Limb (tissue), 2 donors: ENCODE measurements around the gene SVIL.

ENCODE experiments used
- DNase-seq, 2 donors: peaks; one replicate each; pipeline ENCODE4 v3.0.0-alpha.2; 2016; ENCODE audit errors: extremely low spot score in 2 of 2

SVIL gene, protein sequence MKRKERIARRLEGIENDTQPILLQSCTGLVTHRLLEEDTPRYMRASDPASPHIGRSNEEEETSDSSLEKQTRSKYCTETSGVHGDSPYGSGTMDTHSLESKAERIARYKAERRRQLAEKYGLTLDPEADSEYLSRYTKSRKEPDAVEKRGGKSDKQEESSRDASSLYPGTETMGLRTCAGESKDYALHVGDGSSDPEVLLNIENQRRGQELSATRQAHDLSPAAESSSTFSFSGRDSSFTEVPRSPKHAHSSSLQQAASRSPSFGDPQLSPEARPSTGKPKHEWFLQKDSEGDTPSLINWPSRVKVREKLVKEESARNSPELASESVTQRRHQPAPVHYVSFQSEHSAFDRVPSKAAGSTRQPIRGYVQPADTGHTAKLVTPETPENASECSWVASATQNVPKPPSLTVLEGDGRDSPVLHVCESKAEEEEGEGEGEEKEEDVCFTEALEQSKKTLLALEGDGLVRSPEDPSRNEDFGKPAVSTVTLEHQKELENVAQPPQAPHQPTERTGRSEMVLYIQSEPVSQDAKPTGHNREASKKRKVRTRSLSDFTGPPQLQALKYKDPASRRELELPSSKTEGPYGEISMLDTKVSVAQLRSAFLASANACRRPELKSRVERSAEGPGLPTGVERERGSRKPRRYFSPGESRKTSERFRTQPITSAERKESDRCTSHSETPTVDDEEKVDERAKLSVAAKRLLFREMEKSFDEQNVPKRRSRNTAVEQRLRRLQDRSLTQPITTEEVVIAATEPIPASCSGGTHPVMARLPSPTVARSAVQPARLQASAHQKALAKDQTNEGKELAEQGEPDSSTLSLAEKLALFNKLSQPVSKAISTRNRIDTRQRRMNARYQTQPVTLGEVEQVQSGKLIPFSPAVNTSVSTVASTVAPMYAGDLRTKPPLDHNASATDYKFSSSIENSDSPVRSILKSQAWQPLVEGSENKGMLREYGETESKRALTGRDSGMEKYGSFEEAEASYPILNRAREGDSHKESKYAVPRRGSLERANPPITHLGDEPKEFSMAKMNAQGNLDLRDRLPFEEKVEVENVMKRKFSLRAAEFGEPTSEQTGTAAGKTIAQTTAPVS (N-terminal part only)

DNA sequence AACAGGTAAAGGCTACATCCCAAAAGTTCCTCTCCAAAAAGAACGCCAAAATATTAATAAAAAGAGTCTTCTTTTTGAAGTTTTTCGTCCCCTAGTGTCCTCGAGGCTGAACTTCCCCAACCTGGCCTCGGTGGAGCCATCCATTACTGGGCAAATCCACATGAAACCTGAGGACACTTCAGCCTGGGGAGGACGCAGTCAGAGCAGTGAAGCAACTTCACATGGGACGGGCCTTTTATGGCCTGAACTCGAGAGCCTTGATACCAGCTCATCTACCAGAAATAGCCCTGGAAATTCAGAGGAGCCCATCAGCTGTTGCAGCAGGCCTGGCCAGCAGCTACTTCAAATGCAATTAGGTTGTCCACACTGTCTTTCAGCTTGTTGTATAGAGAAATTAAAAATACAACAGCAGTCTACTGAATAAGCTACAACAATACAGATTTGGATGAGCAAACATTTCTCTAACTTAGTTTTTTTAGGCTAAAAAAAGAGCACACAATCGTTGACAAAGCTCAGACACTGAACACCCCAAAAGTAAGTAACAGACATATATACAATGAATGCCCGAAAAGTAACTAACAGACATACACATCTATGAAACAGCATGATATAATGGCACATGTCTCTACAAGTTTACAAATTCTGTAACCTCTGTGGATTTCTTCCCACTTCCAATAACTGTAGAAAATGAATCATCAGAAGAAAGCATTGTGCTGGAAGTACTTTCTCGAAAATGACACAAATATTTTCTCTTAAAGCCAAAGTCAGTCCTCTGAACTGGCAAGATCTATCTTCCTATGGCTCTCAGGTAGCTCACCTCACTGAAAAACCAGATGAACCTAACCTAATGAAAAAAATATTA, at the start of gene SVIL:
TSS of gene SVIL (minus strand) at position 208 of the 862 bp plus-strand sequence. CDS start 79,913 bp downstream, outside the sequence.
- peak; percentile 41 to 48 for DNase-seq

DNA sequence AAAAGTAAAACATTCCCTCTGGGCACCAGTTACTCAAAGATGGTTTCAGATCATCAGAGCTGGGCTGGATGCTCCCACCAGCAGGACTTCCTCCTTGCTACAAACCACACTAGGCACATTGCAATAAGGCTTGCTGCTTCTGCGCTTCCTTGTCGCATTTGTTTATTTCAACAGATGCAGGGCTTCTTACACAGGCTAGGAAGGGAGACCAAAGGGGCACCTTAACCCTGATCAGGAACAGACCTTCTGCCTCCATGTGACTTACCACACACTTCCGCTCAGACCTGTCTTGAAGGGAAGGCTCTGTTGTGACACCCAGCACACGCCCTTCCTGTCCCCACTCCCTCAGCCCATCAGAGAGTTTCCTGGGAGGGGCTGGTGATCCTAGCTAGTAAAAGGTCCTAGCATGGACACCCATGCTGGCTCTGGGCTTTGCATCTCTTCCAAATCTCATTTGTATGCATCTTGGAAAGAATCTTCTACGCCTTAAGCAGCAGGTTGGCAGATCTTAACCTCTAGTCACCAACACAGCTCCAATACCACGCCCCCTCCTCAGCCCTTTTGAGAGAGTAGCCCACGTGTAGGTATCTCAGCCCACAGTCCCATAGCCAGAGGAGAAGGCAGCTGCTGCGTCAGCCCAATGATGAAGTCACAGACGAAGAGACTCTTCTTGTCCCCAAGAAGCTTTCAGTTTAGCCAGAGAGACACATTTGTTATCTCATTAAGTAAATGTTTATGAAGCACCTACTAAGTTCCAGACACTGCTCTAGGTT, 47.1 kb upstream of the SVIL start:
- no peak for DNase-seq

DNA sequence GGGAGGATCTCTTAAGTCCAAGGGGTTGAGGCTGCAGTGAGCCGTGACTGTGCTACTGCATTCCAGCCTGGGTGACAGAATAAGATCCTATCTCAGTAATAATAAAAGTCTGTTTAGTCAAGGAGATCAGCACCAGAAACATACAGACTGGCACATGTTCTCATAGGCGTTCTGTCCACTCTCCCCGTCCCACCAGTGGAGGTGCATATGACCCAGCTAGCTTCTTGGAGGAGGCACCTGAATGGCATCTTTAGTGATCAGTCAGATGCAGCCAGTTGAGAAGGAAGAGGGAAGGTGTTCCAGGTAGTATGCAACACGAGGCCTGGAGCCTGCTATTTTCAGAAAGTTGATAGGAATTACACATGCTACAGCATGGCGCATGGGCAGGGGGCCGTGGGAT, 45.3 kb upstream of the SVIL start:
- no peak for DNase-seq

DNA sequence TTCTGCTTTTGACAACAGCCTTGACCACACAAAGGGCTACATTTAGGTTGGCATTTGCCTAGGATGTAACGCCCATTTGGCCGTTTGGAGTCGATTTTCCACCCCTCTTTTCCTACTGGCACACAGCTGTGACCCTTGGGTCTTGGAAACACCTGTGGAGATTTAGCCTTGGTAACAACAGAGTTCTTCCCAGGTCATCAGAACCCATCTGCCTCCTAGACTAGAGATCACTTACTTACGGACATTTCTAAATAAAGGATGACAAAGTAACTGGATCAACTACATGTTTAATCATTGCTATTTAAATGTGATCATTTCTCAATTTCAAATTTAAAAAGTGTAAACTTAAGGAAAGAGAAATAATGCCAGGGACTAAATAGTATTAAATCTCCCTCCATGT, 42.0 kb upstream of the SVIL start:
- DNase-seq: no peak

DNA sequence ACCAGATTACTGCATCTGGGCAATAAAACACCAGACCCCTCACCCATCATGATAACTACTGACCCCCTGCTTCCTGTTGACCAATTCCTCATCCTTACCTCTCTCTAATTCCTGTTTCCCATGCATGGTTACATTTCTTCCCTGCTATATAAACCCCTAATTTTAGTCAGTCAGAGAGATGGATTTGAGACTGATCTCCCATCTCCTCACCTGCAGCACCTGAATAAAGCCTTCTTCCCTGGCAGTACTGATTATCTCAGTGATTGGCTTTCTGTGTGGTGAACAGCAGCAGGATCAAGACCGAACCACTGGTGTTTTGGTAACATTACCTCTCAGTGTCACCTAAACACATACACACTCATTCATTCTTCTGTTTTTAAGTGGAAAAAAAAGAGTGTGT, 41.2 kb upstream of the SVIL start:
- no peak for DNase-seq

DNA sequence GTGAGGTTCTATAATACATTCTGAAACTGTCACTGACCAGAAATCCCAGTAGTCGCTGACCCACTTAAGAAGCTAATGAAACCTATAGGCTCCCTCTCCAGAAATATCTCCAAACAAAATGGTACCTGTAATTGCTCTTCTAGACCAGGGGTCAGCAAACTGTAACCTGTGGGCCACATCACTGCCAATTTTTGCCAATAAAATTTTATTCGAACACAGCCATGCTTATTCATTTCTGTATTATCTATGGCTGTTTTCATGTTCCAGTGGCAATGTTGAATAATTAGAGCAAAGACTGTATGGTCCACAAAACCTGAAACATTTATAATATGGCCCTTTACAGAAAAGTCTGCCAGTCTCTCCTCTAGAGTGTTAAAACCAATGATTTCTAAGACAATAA, 37.2 kb upstream of the SVIL start:
- DNase-seq: no peak

DNA sequence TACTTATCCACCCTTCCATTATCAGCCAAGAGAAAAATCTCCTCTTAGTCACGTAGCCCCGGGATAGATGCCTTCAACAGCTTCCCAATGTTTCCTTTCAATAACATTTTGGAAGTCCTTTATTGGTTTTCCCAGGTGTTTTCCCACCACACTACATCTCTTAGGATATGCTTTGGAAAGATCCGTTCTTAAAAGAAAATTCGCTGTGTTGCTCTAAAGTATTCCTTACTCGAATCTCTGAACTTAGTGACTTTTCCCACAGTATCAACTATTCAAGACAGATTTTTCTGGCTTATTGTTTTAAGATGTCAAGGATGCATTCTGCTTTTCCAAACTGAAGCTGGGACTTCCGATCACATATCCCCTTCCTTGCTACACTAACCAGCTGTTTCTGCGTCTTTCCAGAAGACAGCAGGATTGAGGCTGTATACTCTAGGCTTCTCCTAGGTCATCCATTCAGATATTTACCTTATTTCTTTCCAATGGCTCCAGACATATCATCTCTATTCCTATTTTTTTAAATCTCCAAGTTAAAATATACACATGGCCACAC, 36.5 kb upstream of the SVIL start:
- DNase-seq: peak in 1 of 2 donors; percentile 36

DNA sequence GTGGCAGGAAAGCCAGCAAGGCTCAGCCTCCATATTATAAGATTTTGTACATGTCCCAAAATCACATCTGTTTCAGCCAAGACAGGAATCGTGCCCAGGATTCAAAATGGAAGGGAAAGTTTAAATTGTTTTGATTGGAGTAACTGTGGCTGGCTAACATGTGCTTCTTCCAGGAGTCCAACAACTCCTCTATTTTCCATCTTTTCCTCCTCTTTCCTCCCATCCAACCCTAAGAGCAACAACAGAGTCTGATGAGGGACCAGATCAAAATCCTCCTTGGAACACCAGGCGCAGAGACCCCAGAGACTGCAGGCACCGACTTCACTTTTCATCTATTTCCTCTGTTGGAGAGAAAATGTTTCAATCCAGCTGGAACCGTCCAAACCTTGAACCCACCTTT, 36.0 kb upstream of the SVIL start:
- no peak for DNase-seq

DNA sequence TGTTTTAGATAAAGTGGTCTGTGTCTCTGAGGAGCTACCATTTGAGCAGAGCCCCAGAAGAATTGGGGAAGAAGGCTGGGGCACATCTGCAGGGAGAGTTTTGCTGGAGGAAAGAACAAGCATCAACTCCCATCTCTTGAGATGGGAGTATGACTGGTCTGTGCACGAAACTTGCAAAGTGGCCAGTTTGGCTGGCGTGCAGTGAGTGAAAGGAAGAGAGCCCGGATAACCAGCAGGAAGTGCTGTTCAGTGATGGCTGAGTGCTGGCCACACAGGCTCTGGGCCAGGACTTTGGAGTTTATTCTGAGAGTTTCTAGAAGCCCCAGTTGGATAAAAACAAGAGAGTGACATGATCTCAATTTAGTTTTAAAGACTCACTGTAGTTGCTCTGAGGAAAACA, 34.4 kb upstream of the SVIL start:
- DNase-seq: no peak

DNA sequence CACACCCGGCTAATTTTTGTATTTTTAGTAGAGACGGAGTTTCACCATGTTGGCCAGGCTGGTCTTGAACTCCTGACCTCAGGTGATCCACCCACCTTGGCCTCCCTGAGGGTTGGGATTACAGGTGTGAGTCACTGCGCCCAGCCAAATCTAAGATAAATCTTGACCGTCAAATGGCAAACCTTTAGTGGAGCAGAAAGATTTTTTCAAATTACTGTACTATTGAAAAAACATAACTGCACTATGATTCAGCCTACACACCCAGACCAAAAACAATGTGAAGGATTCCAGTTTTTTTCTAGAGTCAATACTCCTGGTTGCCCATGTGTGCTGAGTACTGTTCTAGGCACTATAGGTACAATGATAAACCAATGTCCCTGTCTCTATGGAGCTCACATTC, 33.9 kb upstream of the SVIL start:
- no peak for DNase-seq

DNA sequence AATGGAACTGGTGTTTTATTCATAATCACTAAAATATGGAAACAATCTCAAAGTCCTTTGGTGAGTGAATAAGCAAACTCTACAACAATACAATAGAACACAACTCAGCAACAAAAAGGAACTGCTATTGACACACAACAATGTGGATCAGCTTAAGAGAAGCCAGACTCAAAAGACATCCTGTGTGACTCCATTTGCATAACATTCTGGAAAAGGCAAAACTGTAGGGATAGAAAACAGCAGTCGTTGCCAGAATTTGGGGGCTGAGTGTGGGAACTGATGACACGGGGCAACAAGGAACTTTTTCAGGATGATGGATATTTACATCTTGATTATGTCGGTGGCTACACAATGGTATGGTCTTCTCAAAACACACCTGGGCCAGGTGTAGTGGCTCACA, 32.4 kb upstream of the SVIL start:
- DNase-seq: no peak

DNA sequence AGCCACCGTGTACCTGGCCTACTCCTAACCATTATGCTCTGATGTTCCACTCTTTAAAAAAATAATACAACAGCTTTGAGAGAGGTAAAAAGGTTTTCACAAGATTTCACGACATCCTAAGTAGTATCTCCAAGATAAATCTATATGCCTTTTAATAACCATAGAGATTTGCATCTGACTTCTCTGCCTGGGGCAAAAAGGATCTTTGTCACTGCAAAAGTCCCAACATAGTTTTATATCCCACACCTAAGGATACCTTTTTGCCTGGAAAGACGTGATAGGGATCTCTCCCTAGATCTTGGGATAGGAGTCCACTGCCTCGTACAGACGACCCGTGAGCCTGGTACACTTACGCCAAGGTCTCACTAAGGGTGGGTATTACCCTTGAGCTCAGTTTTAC, 31.4 kb upstream of the SVIL start:
- DNase-seq: no peak

DNA sequence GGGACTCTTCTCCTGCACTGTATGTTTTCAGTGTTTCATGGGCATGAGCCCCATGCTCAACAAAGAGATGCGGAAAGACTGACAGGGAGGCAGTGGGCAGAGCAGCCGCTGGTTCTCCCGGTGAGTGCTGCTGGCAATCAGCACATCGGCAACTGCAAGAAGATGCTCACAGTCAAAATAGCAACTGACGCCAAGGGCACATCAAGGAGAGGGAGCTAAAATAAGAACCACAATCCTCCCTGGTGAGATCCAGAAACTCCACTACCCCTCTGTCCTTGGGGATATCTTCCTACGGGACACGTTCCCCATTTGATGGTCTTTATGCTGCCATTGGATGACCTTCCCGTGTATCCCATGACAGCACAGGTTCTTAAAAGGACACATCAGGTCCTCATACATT, 28.9 kb upstream of the SVIL start:
- DNase-seq: no peak

DNA sequence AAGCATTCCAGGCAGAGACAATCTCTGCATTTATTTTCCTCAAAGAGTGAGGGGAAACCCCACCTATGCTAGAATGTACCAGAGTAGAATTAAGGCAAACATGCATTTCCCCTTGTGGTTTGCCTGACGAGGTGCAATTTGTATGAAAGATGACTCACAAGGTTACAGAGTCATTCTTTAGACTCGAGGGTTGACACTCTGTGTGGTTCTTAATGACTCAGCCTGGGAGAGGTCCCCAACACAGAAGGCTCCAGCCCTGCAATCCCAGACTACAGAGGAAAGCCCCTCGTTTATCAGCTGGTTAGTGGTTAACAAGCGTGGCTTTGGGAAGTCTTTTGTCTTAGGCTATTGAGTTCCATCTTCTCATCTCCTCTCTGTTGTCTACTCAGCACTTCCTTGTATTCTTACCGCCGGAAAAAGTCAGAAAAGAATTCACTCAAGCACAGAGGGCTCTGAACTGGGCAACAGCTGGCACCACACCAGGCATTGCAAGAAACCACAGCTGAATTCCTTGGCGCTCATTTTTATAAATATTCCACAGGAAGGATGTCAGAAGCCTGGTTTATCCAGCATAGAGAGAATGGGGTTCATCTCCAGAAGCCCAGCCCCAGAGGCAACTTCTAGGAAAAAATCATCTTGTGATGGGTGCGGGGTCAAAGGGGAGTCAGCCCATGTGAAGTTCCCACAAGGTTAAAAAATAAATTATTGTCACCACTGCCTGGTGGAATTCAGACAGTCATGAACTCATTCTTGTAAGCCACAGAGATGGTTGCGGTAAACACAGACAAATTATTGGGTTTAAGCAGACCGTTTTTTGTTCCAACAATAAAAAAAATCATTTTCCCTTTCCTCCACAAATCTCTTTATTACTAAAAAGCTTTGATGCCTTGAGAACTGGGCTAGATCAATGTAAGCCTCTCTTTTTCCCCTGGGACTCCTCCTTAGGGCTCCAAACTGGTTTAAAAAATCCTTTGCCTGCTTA, 24.5 kb upstream of the SVIL start:
- peak in 1 of 2 donors; percentile 46 for DNase-seq

DNA sequence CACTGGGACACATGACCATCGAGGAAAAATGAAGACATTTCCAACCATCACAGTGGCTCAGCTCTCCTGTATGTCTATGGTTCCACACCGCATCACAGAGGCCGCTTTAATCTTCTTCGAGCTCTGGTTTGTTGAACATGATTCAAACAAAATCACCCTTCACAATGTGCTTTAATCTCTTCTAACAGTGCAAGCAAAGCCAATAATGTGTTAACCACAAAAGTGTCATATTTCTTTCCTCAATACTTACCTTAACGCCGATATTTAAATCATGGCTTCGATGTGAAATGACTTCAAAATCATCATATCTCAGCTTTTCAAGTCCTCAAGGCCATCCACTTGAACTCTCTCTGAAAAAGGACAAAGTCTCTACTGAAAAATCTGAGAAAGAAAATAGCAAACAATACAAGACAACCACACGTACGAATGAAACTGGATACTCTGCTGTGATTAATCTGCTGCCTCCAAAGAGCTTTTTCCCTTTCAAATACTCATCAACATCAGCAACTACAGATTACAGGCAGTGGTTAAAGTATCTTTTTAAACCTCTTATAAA, 23.0 kb upstream of the SVIL start:
- DNase-seq: no peak

DNA sequence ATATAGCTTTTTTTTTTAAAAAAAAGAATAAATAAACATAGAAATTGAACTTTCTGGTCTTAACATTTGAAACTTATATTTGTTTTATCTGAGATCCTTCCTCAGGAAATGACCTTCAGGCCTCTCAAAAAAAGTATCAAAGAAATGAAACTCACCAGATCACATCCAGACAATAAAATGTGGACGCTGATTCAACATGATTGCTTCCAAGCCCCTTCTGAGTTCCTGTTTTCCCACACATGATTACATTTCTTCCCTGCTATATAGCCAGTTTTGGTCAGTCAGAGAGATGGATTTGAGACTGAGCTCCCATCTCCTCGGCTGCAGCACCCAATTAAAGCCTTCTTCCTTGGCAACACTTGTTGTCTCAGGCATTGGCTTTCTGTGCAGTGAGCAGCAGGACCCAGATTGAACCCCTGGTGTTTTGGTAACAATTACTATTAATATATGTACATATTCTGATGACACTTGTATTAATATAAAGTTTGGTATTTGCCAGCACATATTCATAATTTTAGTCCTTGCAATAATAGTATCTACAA, 21.8 kb upstream of the SVIL start:
- no peak for DNase-seq

DNA sequence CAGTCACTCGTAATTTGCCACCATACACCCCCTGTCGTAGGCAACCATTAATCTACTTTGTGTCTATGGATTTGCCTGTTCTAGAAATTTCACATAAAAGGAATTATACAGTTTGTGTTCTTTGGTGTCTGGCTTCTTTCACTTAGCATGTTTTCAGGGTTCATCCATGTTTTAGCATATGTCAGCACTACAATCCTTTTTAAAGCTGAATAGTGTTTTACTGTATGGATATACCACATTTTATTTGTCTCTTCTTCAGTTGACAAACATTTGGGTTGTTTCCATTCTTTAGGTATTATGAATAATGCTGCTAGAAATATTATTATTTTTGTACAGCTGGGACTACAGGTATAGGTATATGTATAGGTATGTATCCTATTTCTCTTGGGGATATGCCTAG, 17.4 kb upstream of the SVIL start:
- DNase-seq: no peak

DNA sequence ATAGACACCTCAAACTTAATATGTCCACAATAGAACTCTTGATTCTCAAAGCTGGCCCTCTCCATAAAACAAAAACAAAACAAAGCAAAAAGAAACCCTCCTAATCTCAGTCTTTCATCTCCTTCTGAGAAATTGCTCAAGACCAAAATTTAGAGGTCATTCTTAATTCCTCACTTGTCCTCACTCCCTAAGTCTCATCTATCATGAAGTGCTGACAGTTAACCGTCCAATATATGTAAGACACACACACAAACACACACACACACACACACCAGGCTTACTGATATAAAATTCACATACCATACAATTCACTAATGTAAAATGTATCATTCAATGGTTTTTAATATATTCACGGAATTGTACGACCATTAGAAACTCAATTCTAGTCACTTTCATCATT, 17.0 kb upstream of the SVIL start:
- DNase-seq: no peak
